Measurements from ENCODE around the gene PTPRM.

DNA sequence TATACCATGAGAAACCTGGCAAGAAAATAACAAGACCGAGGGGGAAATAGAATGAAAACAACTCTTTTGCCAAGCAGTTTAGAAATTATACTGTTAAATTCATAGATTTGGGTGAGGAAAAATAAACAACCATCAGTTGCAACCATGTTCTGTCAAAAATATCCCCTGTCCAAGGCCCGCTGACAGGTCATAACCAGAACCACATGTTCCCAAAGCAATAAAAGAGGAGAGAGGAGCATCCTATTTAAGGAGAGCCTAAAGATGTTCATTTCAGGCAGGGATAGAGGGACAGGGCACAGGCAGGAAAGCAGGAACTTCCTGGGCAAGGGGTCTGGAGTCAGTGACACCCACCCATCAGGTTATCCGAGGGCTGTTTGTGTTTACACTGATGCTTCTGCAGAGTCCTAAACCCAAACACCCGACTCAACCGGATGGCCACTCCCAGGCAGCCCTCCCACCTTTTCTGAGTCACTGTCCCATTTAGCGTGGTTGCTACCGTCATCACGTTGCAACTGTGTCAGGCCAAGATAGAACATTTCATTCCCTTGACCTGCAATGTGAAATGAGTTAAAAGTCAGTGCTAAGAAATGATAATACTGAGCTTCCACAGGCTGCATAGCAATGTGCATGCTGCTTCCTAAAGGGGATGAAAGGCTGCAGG, 573.9 kb downstream of the PTPRM start:
- TF ChIP-seq, protein P1, sequence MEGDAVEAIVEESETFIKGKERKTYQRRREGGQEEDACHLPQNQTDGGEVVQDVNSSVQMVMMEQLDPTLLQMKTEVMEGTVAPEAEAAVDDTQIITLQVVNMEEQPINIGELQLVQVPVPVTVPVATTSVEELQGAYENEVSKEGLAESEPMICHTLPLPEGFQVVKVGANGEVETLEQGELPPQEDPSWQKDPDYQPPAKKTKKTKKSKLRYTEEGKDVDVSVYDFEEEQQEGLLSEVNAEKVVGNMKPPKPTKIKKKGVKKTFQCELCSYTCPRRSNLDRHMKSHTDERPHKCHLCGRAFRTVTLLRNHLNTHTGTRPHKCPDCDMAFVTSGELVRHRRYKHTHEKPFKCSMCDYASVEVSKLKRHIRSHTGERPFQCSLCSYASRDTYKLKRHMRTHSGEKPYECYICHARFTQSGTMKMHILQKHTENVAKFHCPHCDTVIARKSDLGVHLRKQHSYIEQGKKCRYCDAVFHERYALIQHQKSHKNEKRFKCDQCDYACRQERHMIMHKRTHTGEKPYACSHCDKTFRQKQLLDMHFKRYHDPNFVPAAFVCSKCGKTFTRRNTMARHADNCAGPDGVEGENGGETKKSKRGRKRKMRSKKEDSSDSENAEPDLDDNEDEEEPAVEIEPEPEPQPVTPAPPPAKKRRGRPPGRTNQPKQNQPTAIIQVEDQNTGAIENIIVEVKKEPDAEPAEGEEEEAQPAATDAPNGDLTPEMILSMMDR (IDR thresholded peaks at IDR 0.05): no peak
- TF ChIP-seq TEAD4 (IDR thresholded peaks at IDR 0.05; ENCODE audit: borderline replicate concordance, insufficient read depth): no peak
- TF ChIP-seq, protein P2, sequence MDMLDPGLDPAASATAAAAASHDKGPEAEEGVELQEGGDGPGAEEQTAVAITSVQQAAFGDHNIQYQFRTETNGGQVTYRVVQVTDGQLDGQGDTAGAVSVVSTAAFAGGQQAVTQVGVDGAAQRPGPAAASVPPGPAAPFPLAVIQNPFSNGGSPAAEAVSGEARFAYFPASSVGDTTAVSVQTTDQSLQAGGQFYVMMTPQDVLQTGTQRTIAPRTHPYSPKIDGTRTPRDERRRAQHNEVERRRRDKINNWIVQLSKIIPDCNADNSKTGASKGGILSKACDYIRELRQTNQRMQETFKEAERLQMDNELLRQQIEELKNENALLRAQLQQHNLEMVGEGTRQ (IDR thresholded peaks at IDR 0.05; ENCODE audit: borderline replicate concordance, low read depth, low read length): no peak
- TF ChIP-seq USF1 (IDR thresholded peaks at IDR 0.05; ENCODE audit: borderline replicate concordance, low read depth): no peak
